Lower leg skin (tissue), 3 donors: Measurements from ENCODE around the gene WDFY4.

ENCODE experiments used
- POLR2A ChIP-seq, 2 donors: fragments of 450-650 bp; IDR thresholded peaks; one replicate each; pipeline ENCODE4 v1.6.1; 2016 to 2017; ENCODE audit warnings: antibody characterized with exemption in 2 of 2, mild to moderate bottlenecking in 1 of 2, moderate library complexity in 1 of 2
- TF ChIP-seq, protein P1 (sequence below), 3 donors: fragments of 450-650 bp; IDR thresholded peaks; one replicate each; pipeline ENCODE4 v1.5.1; 2016; ENCODE audit warnings: antibody characterized with exemption in 3 of 3, mild to moderate bottlenecking in 3 of 3, moderate library complexity in 2 of 3

DNA sequence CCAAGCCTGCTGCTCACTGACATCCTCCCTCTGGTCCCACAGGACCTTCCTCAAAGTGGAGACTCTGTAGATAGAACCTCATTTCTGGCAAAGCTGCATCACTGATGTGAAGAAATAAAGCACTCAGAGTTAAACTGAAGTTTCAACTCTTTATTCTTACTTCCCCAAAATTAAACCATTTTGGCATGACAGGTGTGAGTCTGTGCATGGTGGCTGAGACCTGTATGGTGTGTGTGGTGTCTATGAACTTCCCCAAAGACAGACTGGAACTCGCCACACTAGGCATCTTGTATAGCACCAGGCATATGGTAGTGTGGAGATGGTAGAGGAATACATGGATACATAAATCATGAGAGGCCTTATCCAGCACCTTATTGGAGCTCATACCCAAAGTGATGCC lies 6.6 kb upstream of the WDFY4 start:
- TF ChIP-seq, protein P1, sequence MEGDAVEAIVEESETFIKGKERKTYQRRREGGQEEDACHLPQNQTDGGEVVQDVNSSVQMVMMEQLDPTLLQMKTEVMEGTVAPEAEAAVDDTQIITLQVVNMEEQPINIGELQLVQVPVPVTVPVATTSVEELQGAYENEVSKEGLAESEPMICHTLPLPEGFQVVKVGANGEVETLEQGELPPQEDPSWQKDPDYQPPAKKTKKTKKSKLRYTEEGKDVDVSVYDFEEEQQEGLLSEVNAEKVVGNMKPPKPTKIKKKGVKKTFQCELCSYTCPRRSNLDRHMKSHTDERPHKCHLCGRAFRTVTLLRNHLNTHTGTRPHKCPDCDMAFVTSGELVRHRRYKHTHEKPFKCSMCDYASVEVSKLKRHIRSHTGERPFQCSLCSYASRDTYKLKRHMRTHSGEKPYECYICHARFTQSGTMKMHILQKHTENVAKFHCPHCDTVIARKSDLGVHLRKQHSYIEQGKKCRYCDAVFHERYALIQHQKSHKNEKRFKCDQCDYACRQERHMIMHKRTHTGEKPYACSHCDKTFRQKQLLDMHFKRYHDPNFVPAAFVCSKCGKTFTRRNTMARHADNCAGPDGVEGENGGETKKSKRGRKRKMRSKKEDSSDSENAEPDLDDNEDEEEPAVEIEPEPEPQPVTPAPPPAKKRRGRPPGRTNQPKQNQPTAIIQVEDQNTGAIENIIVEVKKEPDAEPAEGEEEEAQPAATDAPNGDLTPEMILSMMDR (IDR thresholded peaks at IDR 0.05) = no peak
- TF ChIP-seq POLR2A (IDR thresholded peaks at IDR 0.05) = no peak
